HG03159 (cell line): ENCODE results near the gene STX18.
"Not testable (repeated sequence)": the region's sequence is repeated elsewhere in the genome, so short reads cannot be mapped to it uniquely, and the experiment has no call there.

Source experiments
- ATAC-seq: cut with Tn5 transposase; IDR thresholded peaks from one replicate; pipeline ENCODE4 v1.9.1; 2021; ENCODE audit warnings: mild to moderate bottlenecking, moderate library complexity; ENCODE audit not compliant: unreplicated experiment

STX18 gene

GRCh38 chr4:4555916-4556315 lies 14.1 kb upstream of the STX18 start:
- no peak for ATAC-seq

- no peak for ATAC-seq
Measured at GRCh38 chr4:4554234-4554633, 12.4 kb upstream of the STX18 start.

GRCh38 chr4:4552042-4552441 lies 10.2 kb upstream of the STX18 start:
- ATAC-seq = not testable (repeated sequence)

GRCh38 chr4:4550161-4550560 lies 8.3 kb upstream of the STX18 start:
- not testable (repeated sequence) for ATAC-seq

GRCh38 chr4:4549534-4549933 lies 7.7 kb upstream of the STX18 start:
- no peak for ATAC-seq

GRCh38 chr4:4542774-4543485 lies 1.1 kb upstream of the STX18 start:
- ATAC-seq = no peak

- peak; percentile 53 for ATAC-seq
Measured at GRCh38 chr4:4541040-4541631, 712 bp downstream of the STX18 start.

- no peak for ATAC-seq
Measured at GRCh38 chr4:4539481-4539880, 2.4 kb downstream of the STX18 start.

- ATAC-seq = no peak
Measured at GRCh38 chr4:4535590-4535989, 6.3 kb downstream of the STX18 start.

GRCh38 chr4:4534515-4535145 lies 7.2 kb downstream of the STX18 start:
- ATAC-seq = no peak

- ATAC-seq = no peak
Measured at GRCh38 chr4:4533461-4534169, 8.2 kb downstream of the STX18 start.

- ATAC-seq = no peak
Measured at GRCh38 chr4:4532371-4533154, 9.3 kb downstream of the STX18 start.

- ATAC-seq = no peak
Measured at GRCh38 chr4:4529392-4529791, 12.5 kb downstream of the STX18 start.

GRCh38 chr4:4526401-4526800 lies 15.4 kb downstream of the STX18 start:
- no peak for ATAC-seq

GRCh38 chr4:4524364-4524763 lies 17.5 kb downstream of the STX18 start:
- peak; percentile 99 for ATAC-seq

- ATAC-seq = no peak
Measured at GRCh38 chr4:4521731-4522130, 20.1 kb downstream of the STX18 start.

- no peak for ATAC-seq
Measured at GRCh38 chr4:4521136-4521535, 20.7 kb downstream of the STX18 start.

GRCh38 chr4:4519297-4519894 lies 22.5 kb downstream of the STX18 start:
- no peak for ATAC-seq

GRCh38 chr4:4518747-4519146 lies 23.1 kb downstream of the STX18 start:
- no peak for ATAC-seq

- no peak for ATAC-seq
Measured at GRCh38 chr4:4514786-4515185, 27.1 kb downstream of the STX18 start.
